Stomach (tissue), 9 donors: Measurements from ENCODE around the gene ZC3H13. TPM values are rescaled to one million over a fixed set of nuclear protein-coding genes. Genes with fewer than 3 reads are reported as not detected.

Experiments used
- DNase-seq, 2 donors: peaks; one replicate each; pipeline versions ENCODE4 v3.0.0 to v3.0.0-alpha.2; 2013 to 2019
- H3K27ac ChIP-seq, 5 donors: fragments of 200-600 bp in 4 of 5; sonication (generic) in 4 of 5; one replicate each; pipeline ENCODE4 v1.5.1; 2013 to 2019; ENCODE audit warnings: mild to moderate bottlenecking in 1 of 5, moderate library complexity in 1 of 5
- H3K27me3 ChIP-seq, 3 donors: fragments of 200-600 bp; sonication (generic); one replicate each; pipeline ENCODE4 v1.5.1; 2017 to 2019; ENCODE audit warnings: mixed run types in 1 of 3
- H3K36me3 ChIP-seq, 4 donors: fragments of 200-600 bp; sonication (generic); 1 replicate in 3 of 4; 2 replicates in 1 of 4; pipeline ENCODE4 v1.5.1; 2016 to 2019
- H3K4me1 ChIP-seq, 4 donors: fragments of 200-600 bp; sonication (generic); one replicate each; pipeline ENCODE4 v1.5.1; 2016 to 2019
- H3K4me3 ChIP-seq, 4 donors: fragments of 200-600 bp; sonication (generic) in 3 of 4; one replicate each; pipeline ENCODE4 v1.5.1; 2016 to 2019; ENCODE audit warnings: mild to moderate bottlenecking in 1 of 4
- H3K9me3 ChIP-seq, 4 donors: fragments of 200-600 bp; sonication (generic); one replicate each; pipeline ENCODE4 v1.5.1; 2016 to 2019
- EP300 ChIP-seq: sonication (generic); formaldehyde crosslinking; IDR thresholded peaks from one replicate; pipeline ENCODE4 v1.6.1; 2017; ENCODE audit warnings: antibody characterized with exemption
- POLR2A ChIP-seq, 4 donors: fragments of 450-650 bp; IDR thresholded peaks; one replicate each; pipeline ENCODE4 v1.6.1; 2016; ENCODE audit warnings: antibody characterized with exemption in 4 of 4, control low read depth in 2 of 4, mild to moderate bottlenecking in 1 of 4, moderate library complexity in 1 of 4
- POLR2AphosphoS5 ChIP-seq, 3 donors: sonication (generic); formaldehyde crosslinking; IDR thresholded peaks; one replicate each; pipeline ENCODE4 v1.6.1; 2016; ENCODE audit warnings: antibody characterized with exemption in 3 of 3
- WGBS, 5 donors: extraction: QIAGEN DNeasy Blood & Tissue Kit in 3 of 5; methylation state at CpG; one replicate each; pipeline versions ENCODE4 v1.1.5 to v1.1.7; 2013 to 2018; 5-methylcytosine and 5-hydroxymethylcytosine counted together
- intact Hi-C: fragments of 100-400 bp; cut with DNase I; formaldehyde crosslinking; loops from one replicate; pipeline ENCODE4 v1.15.1; 2023; ENCODE audit warnings: low total_unique reads
- polyA plus RNA-seq, 3 donors: library from polyadenylated mRNA; stranded (reverse); fragments of 200-250 nt; gene quantifications; one replicate each; pipeline ENCODE4 v1.2.3, GENCODE V29; 2013
- total RNA-seq, 5 donors: library from RNA; depleted of rRNA; stranded (reverse); fragments of >200 nt; gene quantifications; one replicate each; pipeline versions ENCODE4 v1.1.0 to v1.2.3, GENCODE V29; 2014 to 2016
- TF ChIP-seq, protein P1 (sequence below), 7 experiments: fragments of 450-650 bp in 4 of 7; fragments of 200-600 bp in 3 of 7; sonication (generic) in 3 of 7; IDR thresholded peaks; one replicate each; pipeline ENCODE4 v1.5.1; 2016 to 2019; ENCODE audit warnings: antibody characterized with exemption in 7 of 7, control low read depth in 2 of 7, mild to moderate bottlenecking in 1 of 7
- donor health status: healthy with polysubstance abuse.
- donor health status: Bipolar disorder and iron deficiency.
- donor health status: healthy.

ZC3H13 gene
- total and polyA plus RNA-seq, 8 donors = 8.5 to 67.1 (median 14.2) TPM

- DNase-seq = no peak
- H3K27me3 ChIP-seq = no peaks in the 10 kb centered on the region
- WGBS, 5 donors = 85 to 96% (median 88%) methylated on average over 2 of the region's 2 CpGs
- no peaks in the 10 kb centered on the region for H3K9me3 ChIP-seq
- H3K4me3 ChIP-seq = no peak overlapping the region
- TF ChIP-seq EP300 (no peak), POLR2AphosphoS5 (IDR thresholded peaks at IDR 0.05) (no peak), POLR2A (IDR thresholded peaks at IDR 0.05) (no peak)
- TF ChIP-seq, protein P1, sequence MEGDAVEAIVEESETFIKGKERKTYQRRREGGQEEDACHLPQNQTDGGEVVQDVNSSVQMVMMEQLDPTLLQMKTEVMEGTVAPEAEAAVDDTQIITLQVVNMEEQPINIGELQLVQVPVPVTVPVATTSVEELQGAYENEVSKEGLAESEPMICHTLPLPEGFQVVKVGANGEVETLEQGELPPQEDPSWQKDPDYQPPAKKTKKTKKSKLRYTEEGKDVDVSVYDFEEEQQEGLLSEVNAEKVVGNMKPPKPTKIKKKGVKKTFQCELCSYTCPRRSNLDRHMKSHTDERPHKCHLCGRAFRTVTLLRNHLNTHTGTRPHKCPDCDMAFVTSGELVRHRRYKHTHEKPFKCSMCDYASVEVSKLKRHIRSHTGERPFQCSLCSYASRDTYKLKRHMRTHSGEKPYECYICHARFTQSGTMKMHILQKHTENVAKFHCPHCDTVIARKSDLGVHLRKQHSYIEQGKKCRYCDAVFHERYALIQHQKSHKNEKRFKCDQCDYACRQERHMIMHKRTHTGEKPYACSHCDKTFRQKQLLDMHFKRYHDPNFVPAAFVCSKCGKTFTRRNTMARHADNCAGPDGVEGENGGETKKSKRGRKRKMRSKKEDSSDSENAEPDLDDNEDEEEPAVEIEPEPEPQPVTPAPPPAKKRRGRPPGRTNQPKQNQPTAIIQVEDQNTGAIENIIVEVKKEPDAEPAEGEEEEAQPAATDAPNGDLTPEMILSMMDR (IDR thresholded peaks at IDR 0.05) = no peak
- intact Hi-C loops = no loop called here
- no peak overlapping the region for H3K27ac ChIP-seq
- H3K4me1 ChIP-seq = peaks cover 0 to 14% (median 6%) of the 10 kb centered on the region in 4 donors
- no peaks in the 10 kb centered on the region for H3K36me3 ChIP-seq
Measured at GRCh38 chr13:45940061-45940460, 112.5 kb downstream of the ZC3H13 start.

GRCh38 chr13:45936621-45937020, 115.9 kb downstream of the ZC3H13 start:
- Histone ChIP-seq H3K36me3 (no peaks in the 10 kb centered on the region), H3K4me3 (no peak overlapping the region), H3K27ac (no peak overlapping the region), H3K4me1 (peaks cover 0 to 14% (median 6%) of the 10 kb centered on the region in 4 donors), H3K9me3 (no peaks in the 10 kb centered on the region), H3K27me3 (peaks cover 0 to 11% (median 0%) of the 10 kb centered on the region in 3 donors)
- WGBS, 5 donors = 19 to 54% (median 29%) methylated on average over 4 of the region's 4 CpGs
- TF ChIP-seq POLR2AphosphoS5 (IDR thresholded peaks at IDR 0.05) (peak in 1 of 3 donors; percentile 16), EP300 (no peak)
- DNase-seq = no peak
- intact Hi-C loops = no loop called here

- intact Hi-C loops = no loop called here
- no peak for TF ChIP-seq POLR2AphosphoS5 (IDR thresholded peaks at IDR 0.05)
- TF ChIP-seq, protein P1 (IDR thresholded peaks at IDR 0.05) = no peak
- no peak for TF ChIP-seq EP300
- TF ChIP-seq POLR2A (IDR thresholded peaks at IDR 0.05) = no peak
- H3K27me3 ChIP-seq = peaks cover 0 to 12% (median 0%) of the 10 kb centered on the region in 3 donors
- no peaks in the 10 kb centered on the region for H3K9me3 ChIP-seq
- no peak overlapping the region for H3K4me3 ChIP-seq
- peaks cover 0 to 14% (median 6%) of the 10 kb centered on the region in 4 donors for H3K4me1 ChIP-seq
- no peak overlapping the region for H3K27ac ChIP-seq
- no peaks in the 10 kb centered on the region for H3K36me3 ChIP-seq
- 87 to 96% (median 93%) methylated on average over 5 of the region's 5 CpGs for WGBS, 5 donors
- DNase-seq = no peak
Measured at GRCh38 chr13:45934283-45934682, 118.3 kb downstream of the ZC3H13 start.

- H3K9me3 ChIP-seq = no peaks in the 10 kb centered on the region
- H3K27ac ChIP-seq = peak overlapping the region in 1 of 5 donors; percentile 21
- peaks cover 0 to 19% (median 8%) of the 10 kb centered on the region in 4 donors for H3K4me1 ChIP-seq
- intact Hi-C loops = no loop called here
- H3K4me3 ChIP-seq = no peak overlapping the region
- no peak for DNase-seq
- peaks cover 0 to 12% (median 0%) of the 10 kb centered on the region in 3 donors for H3K27me3 ChIP-seq
- TF ChIP-seq POLR2AphosphoS5 (IDR thresholded peaks at IDR 0.05) = no peak
- TF ChIP-seq, protein P1 (IDR thresholded peaks at IDR 0.05) = no peak
- no peak for TF ChIP-seq EP300
- no peak for TF ChIP-seq POLR2A (IDR thresholded peaks at IDR 0.05)
- WGBS, 5 donors = 77 to 85% (median 81%) methylated on average over 18 of the region's 18 CpGs
- no peaks in the 10 kb centered on the region for H3K36me3 ChIP-seq
Measured at GRCh38 chr13:45933203-45933908, 119.2 kb downstream of the ZC3H13 start.

DNA sequence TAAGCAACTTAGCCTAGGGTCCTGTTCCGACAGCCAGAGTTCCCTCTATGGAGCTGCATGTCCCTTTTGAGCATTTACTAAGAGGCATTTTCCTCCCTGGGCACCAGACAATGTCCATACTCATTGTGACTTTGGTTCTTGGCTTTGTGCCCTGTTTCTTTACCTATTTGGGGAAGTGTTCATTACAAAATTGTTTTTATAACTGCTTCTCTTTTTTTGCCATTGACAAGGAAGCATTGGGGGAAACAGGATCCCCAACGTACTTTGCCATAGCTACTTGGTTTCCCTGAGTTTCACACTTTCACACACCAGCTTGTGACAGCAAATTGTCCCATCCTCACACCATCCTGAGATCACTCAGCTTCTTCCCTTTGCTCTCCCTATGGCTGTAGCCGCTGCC, 119.9 kb downstream of the ZC3H13 start:
- TF ChIP-seq, protein P1 (IDR thresholded peaks at IDR 0.05) = no peak
- TF ChIP-seq POLR2AphosphoS5 (IDR thresholded peaks at IDR 0.05) (no peak), EP300 (no peak), POLR2A (IDR thresholded peaks at IDR 0.05) (no peak)
- no peak for DNase-seq
- H3K36me3 ChIP-seq = no peaks in the 10 kb centered on the region
- intact Hi-C loops = no loop called here
- H3K27ac ChIP-seq = peak overlapping the region in 1 of 5 donors; percentile 21
- WGBS, 5 donors = 60 to 80% (median 70%) methylated on average over 3 of the region's 3 CpGs
- no peak overlapping the region for H3K4me3 ChIP-seq
- peaks cover 0 to 12% (median 0%) of the 10 kb centered on the region in 3 donors for H3K27me3 ChIP-seq
- H3K9me3 ChIP-seq = no peaks in the 10 kb centered on the region
- peaks cover 0 to 19% (median 8%) of the 10 kb centered on the region in 4 donors for H3K4me1 ChIP-seq
